ENCODE results near the gene CMTR1.

- TF ChIP-seq CTCF (IDR thresholded peaks at IDR 0.05 in 2 of 3, conservative IDR thresholded peaks at IDR 0.05 in 1 of 3; ENCODE audit: borderline replicate concordance in 1 of 3, insufficient read depth in 1 of 3, low read depth in 2 of 3, low read length in 2 of 3) = no peak
- TF ChIP-seq RAD21 (IDR thresholded peaks at IDR 0.05; ENCODE audit: low read depth) = no peak
- no peak for TF ChIP-seq EZH2phosphoT487 (IDR thresholded peaks at IDR 0.05; ENCODE audit: borderline replicate concordance)
- no peak for TF ChIP-seq EZH2 (IDR thresholded peaks at IDR 0.05)
- TF ChIP-seq ELF1 (IDR thresholded peaks at IDR 0.05; ENCODE audit: borderline replicate concordance, low read depth) = no peak
- no peak for TF ChIP-seq POLR2A (IDR thresholded peaks at IDR 0.05; ENCODE audit: borderline replicate concordance, extremely low read depth, insufficient read depth, insufficient read length)
- no peak for TF ChIP-seq SRF (IDR thresholded peaks at IDR 0.05; ENCODE audit: low read depth)
- TF ChIP-seq ATF3 (IDR thresholded peaks at IDR 0.05) = no peak
Measured at GRCh38 chr6:37399131-37399530, 33.9 kb upstream of the CMTR1 start.

Data from HCT116 (cell line).